ENCODE data around the gene GPT2. TPM values are rescaled to one million over a fixed set of nuclear protein-coding genes. Genes with fewer than 3 reads are reported as not detected.

Gene GPT2
- total RNA-seq, 4 donors from 2014 or later, result 65.7 to 100 (median 85.0) TPM

GRCh38 chr16:46850619-46851555 is 33.3 kb upstream of the GPT2 start:
- TF ChIP-seq EP300 (IDR thresholded peaks at IDR 0.05) (no peak), POLR2A (IDR thresholded peaks at IDR 0.05) (no peak), POLR2AphosphoS5 (IDR thresholded peaks at IDR 0.05) (no peak), CTCF (IDR thresholded peaks at IDR 0.05) (no peak)
- WGBS, result 78% methylated on average over 5 of the region's 5 CpGs
- H3K36me3 ChIP-seq, result no peaks in the 10 kb centered on the region
- H3K27ac ChIP-seq, result no peak overlapping the region
- peaks cover under 1% of the 10 kb centered on the region for H3K27me3 ChIP-seq
- no peaks in the 10 kb centered on the region for H3K9me3 ChIP-seq
- no peaks in the 10 kb centered on the region for H3K4me1 ChIP-seq
- DNase-seq (ENCODE audit: low spot score in 2 of 2), result no peak
- no peak overlapping the region for H3K4me3 ChIP-seq

- H3K27ac ChIP-seq, result no peak overlapping the region
- DNase-seq (ENCODE audit: low spot score in 2 of 2), result no peak
- no peaks in the 10 kb centered on the region for H3K9me3 ChIP-seq
- no peaks in the 10 kb centered on the region for H3K36me3 ChIP-seq
- H3K4me3 ChIP-seq, result no peak overlapping the region
- WGBS, result 70% methylated on average over 3 of the region's 3 CpGs
- no peaks in the 10 kb centered on the region for H3K27me3 ChIP-seq
- no peaks in the 10 kb centered on the region for H3K4me1 ChIP-seq
- TF ChIP-seq EP300 (IDR thresholded peaks at IDR 0.05) (no peak), POLR2AphosphoS5 (IDR thresholded peaks at IDR 0.05) (no peak)
These were observed 32.0 kb upstream of the GPT2 start for GRCh38 chr16:46852130-46852529.

- WGBS, result 14% methylated on average over 5 of the region's 5 CpGs
These were observed 30.3 kb upstream of the GPT2 start for GRCh38 chr16:46853713-46854443.

GRCh38 chr16:46854846-46855245 is 29.3 kb upstream of the GPT2 start:
- peaks cover 10% of the 10 kb centered on the region for H3K4me1 ChIP-seq
- TF ChIP-seq EP300 (IDR thresholded peaks at IDR 0.05) (no peak), POLR2A (IDR thresholded peaks at IDR 0.05) (no peak), POLR2AphosphoS5 (IDR thresholded peaks at IDR 0.05) (no peak), CTCF (IDR thresholded peaks at IDR 0.05) (no peak)
- H3K36me3 ChIP-seq, result no peaks in the 10 kb centered on the region
- 67% methylated on average over 2 of the region's 2 CpGs for WGBS
- no peaks in the 10 kb centered on the region for H3K27me3 ChIP-seq
- no peak overlapping the region for H3K27ac ChIP-seq
- H3K9me3 ChIP-seq, result no peaks in the 10 kb centered on the region
- no peak overlapping the region for H3K4me3 ChIP-seq
- no peak for DNase-seq (ENCODE audit: low spot score in 2 of 2)

More at GRCh38 chr16:46853713-46854443, 30.3 kb upstream of the GPT2 start:
- Histone ChIP-seq H3K9me3 (no peaks in the 10 kb centered on the region), H3K36me3 (no peaks in the 10 kb centered on the region), H3K27me3 (no peaks in the 10 kb centered on the region), H3K4me3 (no peak overlapping the region), H3K4me1 (peaks cover 10% of the 10 kb centered on the region), H3K27ac (no peak overlapping the region)
- peak; percentile 75 to 82 for DNase-seq (ENCODE audit: low spot score in 2 of 2)
- TF ChIP-seq EP300 (IDR thresholded peaks at IDR 0.05) (no peak), CTCF (IDR thresholded peaks at IDR 0.05) (peak; percentile 26 to 70), POLR2A (IDR thresholded peaks at IDR 0.05) (no peak), POLR2AphosphoS5 (IDR thresholded peaks at IDR 0.05) (no peak)

- WGBS, result 94% methylated on average over 4 of the region's 4 CpGs
- TF ChIP-seq POLR2A (IDR thresholded peaks at IDR 0.05) (no peak), POLR2AphosphoS5 (IDR thresholded peaks at IDR 0.05) (no peak), CTCF (IDR thresholded peaks at IDR 0.05) (no peak), EP300 (IDR thresholded peaks at IDR 0.05) (no peak)
- Histone ChIP-seq H3K27ac (no peak overlapping the region), H3K27me3 (no peaks in the 10 kb centered on the region), H3K36me3 (no peaks in the 10 kb centered on the region), H3K9me3 (no peaks in the 10 kb centered on the region), H3K4me1 (peaks cover 10% of the 10 kb centered on the region), H3K4me3 (no peak overlapping the region)
- DNase-seq (ENCODE audit: low spot score in 2 of 2), result no peak
These were observed 28.8 kb upstream of the GPT2 start for GRCh38 chr16:46855389-46855788.
